MM.1S (cell line): Measurements from ENCODE around the gene PLEKHO2.

ENCODE experiments used
- CTCF ChIP-seq: fragments of 300-600 bp; sonication (generic); IDR thresholded peaks from 2 replicates; pipeline ENCODE4 v1.5.1; 2016; ENCODE audit warnings: antibody characterized with exemption, low read length, mixed read lengths
- EZH2 ChIP-seq: fragments of 300-600 bp; sonication (generic); optimal IDR thresholded peaks from 2 replicates; pipeline ENCODE3; 2017; ENCODE audit warnings: low read depth, mild to moderate bottlenecking, antibody characterized with exemption, low read length, mixed read lengths
- EZH2phosphoT487 ChIP-seq: fragments of 300-600 bp; sonication (generic); IDR thresholded peaks from 2 replicates; pipeline ENCODE4 v1.6.1; 2018; ENCODE audit warnings: antibody characterized with exemption, low read length

DNA sequence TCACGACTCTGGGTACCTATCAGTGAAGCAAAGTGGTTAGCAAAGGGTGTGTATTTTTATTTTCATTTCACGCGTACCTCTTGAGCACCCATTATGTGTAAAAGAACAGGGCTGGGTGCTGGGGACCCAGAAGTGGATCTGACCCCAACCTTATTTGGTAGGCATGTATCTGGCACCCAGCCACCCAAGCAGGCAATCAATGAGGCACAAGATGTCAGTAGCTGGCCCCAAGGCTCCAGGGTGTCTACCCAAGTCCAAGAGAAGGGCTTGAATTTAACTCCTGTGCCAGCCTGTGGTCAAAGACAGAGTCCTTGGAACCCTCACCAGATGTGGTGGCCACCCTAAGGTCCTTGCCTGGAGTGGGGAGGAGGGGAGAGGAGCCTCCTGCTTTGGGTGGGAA lies 5.7 kb downstream of the PLEKHO2 start:
- TF ChIP-seq CTCF, result no peak
- no peak for TF ChIP-seq EZH2
- TF ChIP-seq EZH2phosphoT487, result no peak
